ENCODE data around the gene P2RX2.

Gene P2RX2

GRCh38 chr12:132638541-132639408 is 20.2 kb downstream of the P2RX2 start:
- H3K4me3 ChIP-seq (replicated peaks; ENCODE audit: low read depth, low read length): no peak overlapping the region
- peak; percentile 96 for TF ChIP-seq CTCF (IDR thresholded peaks at IDR 0.05; ENCODE audit: low read length, missing control alignments)
- DNase-seq (ENCODE audit: low read depth): peak; percentile 69

- H3K4me3 ChIP-seq (replicated peaks; ENCODE audit: low read depth, low read length): no peak overlapping the region
- DNase-seq (ENCODE audit: low read depth): no peak
- TF ChIP-seq CTCF (IDR thresholded peaks at IDR 0.05; ENCODE audit: low read length, missing control alignments): no peak
These were observed 21.5 kb downstream of the P2RX2 start for GRCh38 chr12:132639956-132640520.

GRCh38 chr12:132640936-132641335 is 22.4 kb downstream of the P2RX2 start:
- no peak overlapping the region for H3K4me3 ChIP-seq (replicated peaks; ENCODE audit: low read depth, low read length)
- TF ChIP-seq CTCF (IDR thresholded peaks at IDR 0.05; ENCODE audit: low read length, missing control alignments): no peak
- DNase-seq (ENCODE audit: low read depth): no peak

- H3K4me3 ChIP-seq (replicated peaks; ENCODE audit: low read depth, low read length): no peak overlapping the region
- no peak for TF ChIP-seq CTCF (IDR thresholded peaks at IDR 0.05; ENCODE audit: low read length, missing control alignments)
- no peak for DNase-seq (ENCODE audit: low read depth)
These were observed 23.5 kb downstream of the P2RX2 start for GRCh38 chr12:132641811-132642650.

- no peak for DNase-seq (ENCODE audit: low read depth)
- H3K4me3 ChIP-seq (replicated peaks; ENCODE audit: low read depth, low read length): no peak overlapping the region
- no peak for TF ChIP-seq CTCF (IDR thresholded peaks at IDR 0.05; ENCODE audit: low read length, missing control alignments)
These were observed 24.6 kb downstream of the P2RX2 start for GRCh38 chr12:132642846-132643835.

- no peak overlapping the region for H3K4me3 ChIP-seq (replicated peaks; ENCODE audit: low read depth, low read length)
- DNase-seq (ENCODE audit: low read depth): no peak
- TF ChIP-seq CTCF (IDR thresholded peaks at IDR 0.05; ENCODE audit: low read length, missing control alignments): no peak
These were observed 28.3 kb downstream of the P2RX2 start for GRCh38 chr12:132646850-132647249.
